NCI-H2196 (cell line): ENCODE data around the gene ZNF474.

Source experiments
- DNase-seq: peaks from one replicate; lab custom pipeline; 2025; ENCODE audit not compliant: unreplicated experiment; lab: John Stamatoyannopoulos, UW

ZNF474 gene

DNA sequence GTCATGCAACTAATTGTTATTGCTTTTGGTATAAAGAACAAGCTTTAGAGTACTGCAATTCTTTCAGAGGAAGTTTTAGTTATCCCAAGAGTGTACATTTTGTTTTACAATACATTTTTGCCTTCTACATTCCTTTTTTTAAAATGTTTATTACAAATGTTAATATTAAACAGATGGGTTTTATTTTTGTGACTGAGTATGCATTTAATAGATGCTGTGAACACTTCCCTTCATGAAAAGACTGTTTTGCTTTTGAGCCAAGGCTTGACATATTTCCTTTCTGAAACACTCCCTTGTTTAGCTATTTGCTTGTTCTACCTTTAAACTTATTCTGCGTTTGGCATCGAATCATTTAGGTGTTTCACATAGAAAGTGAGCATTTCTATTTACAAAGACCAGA lies 14.8 kb upstream of the ZNF474 start:
- DNase-seq: no peak

DNA sequence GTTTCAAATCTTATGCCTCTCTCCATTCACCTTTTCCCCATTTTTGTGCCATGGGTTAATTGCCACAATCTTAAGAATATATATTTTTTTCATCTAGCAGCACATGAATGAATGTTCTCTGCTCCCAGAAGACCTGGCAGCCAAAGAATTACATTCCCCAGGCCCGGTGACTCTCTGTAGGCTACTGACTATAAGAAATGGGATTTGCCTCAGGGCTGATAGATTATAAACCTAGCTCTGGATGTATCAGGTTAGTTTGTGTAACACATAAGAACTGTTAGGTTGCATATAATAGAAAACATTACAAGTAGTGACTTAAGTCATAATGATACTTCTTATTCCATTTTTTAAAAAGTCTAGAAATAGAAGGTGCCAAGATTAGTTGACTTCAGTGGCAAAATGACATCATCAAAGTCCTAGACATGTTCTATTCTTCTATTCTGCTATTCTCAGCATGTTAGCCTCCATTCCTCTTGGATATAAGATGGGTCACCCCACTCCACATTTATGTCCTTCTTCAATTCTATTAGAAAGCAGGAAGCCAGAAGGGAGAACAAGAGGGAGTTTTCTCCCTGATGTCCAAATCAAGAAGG lies 10.9 kb upstream of the ZNF474 start:
- DNase-seq: no peak

- DNase-seq: no peak
Measured at GRCh38 chr5:122119205-122119604, 10.1 kb upstream of the ZNF474 start.

DNA sequence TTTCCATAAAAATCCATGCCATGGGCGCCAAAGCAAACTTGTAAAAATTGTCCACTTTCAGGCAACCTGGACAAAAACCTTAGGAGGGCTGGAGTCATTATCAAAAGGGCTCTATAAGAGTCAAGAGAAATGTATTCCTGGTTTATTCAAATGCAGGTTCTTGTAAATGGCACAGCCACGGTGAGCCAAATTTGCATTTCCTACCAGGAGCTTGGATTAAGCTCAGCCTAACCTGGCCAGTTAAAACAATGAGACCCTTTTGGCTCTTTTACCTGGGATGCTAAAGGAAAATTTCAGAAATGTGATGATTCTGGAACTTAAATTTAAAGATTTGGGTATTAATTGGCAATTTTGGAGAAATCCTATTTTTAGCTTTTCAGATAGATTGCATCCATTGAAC lies 8.9 kb upstream of the ZNF474 start:
- DNase-seq: no peak

DNA sequence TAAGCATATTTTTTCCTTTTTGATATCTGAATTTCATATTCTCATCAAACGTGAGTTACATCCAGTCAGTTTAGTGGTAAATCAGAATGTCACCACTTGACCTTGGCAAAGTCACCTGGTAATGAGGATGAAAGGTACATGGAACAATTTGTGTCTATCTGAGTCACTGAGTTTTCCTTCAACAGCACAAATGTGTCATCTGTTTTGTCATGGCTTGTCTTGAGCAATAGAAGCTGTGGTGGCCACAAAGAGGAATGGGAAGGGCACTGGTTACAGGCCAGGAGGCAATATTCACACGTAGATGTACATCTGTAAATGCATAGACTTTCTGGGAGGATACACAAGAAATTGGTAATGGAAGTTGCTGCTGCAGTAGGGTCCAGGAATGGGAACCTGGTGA lies 8.4 kb upstream of the ZNF474 start:
- DNase-seq: no peak

GRCh38 chr5:122121479-122122465 lies 7.6 kb upstream of the ZNF474 start:
- no peak for DNase-seq

DNA sequence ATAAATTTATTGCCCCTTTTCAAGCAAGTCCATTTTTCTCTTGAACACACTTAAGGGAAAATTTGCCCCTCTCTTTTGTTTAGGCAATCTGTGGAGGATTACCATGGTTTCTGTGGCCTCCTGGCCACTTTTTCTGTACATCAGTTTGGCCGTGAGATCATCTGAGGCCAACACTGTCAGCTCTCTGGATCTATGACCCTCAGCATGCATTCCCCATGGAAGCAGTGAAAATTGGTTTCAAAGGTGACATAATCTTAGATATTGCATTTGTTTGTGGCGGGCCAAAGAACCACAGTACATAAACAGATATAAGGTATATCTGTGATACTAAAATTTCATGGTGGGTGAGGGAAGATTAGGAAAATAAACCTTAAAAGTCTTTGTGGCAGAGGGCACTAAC lies 4.6 kb upstream of the ZNF474 start:
- DNase-seq: no peak

DNA sequence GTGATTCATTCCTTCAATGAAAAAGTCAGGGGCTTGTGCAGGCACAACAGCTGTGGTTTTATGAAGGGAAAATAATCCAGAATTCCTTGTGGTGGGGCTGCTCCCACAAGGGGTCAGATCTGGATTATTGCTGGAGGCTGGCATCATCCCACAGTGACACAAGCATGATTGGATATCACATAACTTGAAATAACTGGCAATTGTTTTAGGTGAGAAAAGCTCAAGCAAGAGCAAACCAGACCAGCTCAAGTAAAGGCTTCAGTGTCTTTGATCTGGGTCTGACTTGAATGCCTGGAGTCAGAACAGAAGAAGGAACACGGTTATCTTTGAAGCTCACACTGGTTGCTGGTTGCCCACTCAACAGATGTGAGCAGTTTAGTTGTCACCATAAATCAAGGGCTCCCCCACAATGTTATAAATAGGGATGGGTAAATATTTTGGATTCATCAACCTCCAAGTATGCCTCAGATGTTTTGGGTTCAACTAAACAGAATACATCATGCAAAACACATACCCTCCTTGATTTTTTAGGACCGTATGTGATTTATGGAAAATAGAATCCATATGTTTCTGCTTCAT lies 3.1 kb upstream of the ZNF474 start:
- no peak for DNase-seq

- no peak for DNase-seq
Measured at GRCh38 chr5:122126756-122127321, 2.5 kb upstream of the ZNF474 start.

GRCh38 chr5:122130152-122130551 lies 806 bp downstream of the ZNF474 start:
- DNase-seq: no peak

DNA sequence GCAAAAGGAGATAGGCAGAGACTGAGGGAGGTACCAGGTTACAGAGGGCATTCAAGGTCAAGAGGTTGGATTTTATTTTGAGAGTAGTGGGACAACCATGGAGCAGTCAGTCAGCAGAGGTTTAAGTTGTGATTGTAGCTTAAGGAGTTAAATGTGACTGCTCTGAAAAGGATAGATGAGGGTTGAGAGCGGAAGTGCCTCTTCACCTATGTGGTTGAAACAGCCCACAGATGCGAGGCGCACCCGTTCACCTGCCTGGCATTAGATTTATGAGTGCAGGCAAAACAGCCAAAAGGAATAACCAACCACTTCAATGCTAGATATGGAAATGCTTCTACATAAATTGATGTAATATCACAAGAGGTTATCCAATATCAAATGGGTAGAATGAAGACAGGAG lies 8.4 kb downstream of the ZNF474 start:
- DNase-seq: no peak

GRCh38 chr5:122138356-122138755 lies 9.0 kb downstream of the ZNF474 start:
- DNase-seq: no peak

DNA sequence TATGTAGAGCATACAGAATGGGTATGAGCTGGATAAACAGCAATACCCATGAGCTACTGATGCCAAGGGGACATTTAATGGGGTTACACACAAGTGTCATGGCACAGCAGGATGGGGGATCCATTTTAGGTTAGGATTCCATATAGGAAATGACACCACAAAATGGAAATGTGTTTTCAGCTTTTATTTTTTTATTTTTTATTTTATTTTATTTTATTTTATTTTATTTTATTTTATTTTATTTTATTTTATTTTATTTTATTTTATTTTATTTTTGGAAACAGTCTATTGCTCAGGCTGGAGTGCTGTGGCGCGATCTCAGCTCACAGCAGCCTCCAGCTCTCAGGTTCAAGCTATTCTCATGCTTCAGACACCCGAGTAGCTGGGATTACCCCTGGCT lies 11.6 kb downstream of the ZNF474 start:
- no peak for DNase-seq

DNA sequence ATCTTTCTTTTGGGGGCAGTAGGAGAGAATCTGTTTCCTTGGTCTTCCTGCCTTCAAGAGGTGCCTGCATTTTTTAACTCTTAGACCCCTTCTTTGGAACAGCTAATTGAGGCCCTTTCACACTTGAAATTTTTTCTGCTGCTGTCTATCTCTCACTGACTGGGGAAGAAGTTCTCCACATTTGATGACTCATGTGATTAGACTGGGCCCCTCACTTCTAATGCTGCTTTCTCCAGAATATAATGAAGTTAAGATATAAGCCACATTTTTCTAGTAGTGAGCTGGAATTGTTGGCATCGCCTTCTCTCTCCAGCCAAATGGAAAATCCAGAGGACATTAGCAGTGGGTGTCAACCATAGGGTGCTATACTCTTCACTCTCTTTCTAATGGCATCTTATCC lies 12.4 kb downstream of the ZNF474 start:
- DNase-seq: no peak

DNA sequence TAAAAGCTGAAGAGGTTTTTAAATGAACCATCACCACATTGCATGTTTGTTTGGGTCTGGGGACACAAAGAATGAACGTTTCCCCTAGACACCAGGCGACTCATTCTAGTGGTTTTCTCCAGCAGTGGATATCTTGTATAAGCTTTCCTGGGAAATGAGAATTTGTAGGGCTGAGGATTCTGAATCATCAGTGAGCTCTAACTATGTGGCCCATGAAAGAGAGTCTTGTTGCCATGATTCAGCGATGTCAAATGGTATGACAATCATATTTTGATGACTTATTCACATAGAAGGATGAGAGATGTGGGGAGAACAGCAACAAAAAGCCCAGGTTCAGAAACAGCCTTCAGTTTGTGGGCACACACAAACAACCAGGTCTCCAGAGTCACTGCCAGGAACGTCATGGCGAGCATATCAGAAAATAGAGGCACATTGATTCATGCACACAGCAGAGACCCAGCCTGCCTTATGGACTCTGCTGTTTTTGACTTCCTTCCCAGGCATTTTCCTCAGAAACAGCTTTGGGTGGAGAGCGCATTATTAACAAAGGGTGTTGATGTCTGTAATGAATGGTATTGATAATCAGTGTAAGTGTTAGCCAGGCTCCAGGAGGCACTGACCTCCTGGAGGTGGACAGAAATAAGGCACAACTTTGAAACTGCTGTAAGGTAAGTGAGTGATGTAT lies 13.3 kb downstream of the ZNF474 start:
- no peak for DNase-seq

GRCh38 chr5:122144236-122144635 lies 14.9 kb downstream of the ZNF474 start:
- DNase-seq: no peak

DNA sequence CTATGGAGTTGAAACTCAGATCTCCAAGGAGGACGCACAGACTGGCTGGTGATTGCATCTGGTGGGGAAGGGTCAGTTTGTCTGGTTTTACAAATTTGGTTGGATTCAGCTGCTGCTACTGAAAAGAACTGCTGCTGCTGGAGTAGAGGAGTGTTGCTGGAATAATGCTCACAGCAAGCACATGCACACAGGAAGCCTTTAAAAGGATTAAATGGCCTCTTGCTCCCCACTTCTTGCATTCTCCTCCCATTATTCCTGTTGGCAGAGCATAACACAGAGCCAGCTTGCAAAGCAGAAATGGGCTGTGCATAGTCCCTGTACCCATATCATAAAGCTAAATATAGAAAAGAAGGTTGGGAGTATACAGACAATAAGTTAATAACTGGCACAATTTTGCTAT lies 16.6 kb downstream of the ZNF474 start:
- DNase-seq: no peak

DNA sequence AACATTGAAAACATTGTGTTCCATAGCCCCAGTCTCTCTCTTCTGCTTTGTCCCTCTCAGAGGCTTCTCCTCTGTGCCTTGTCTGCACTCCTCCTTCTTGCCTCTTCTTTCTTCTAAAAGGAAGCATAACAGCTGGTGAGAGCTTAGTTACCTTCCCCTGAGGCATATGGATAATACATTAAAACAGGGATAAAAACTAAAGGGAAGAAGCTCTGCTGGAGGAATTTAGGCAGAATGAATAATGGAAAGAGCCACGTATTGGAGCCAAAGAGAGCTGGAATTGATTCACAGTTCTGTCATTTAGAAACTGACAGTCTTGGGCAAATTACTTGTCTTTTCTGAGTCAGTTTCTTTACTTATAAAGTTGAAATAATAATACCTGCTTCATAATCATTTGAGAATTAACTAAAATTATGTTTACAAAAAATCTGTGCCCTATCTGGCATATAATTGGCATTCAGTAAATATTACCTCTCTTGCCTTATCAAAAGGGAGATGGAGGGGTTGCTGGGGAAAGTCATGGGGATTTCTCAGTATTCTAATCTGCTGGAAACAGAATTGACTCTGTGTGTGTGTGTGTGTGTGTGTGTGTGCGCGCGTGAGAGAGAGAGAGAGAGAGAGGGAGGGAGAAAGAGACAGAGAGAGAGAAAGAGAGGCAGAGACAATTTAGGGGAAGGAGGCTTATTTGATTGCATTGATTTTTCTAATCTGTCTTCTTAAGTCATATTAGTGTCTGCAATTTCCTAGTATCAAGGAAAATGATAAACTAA lies 20.2 kb downstream of the ZNF474 start:
- DNase-seq: no peak

GRCh38 chr5:122150215-122150614 lies 20.9 kb downstream of the ZNF474 start:
- no peak for DNase-seq

DNA sequence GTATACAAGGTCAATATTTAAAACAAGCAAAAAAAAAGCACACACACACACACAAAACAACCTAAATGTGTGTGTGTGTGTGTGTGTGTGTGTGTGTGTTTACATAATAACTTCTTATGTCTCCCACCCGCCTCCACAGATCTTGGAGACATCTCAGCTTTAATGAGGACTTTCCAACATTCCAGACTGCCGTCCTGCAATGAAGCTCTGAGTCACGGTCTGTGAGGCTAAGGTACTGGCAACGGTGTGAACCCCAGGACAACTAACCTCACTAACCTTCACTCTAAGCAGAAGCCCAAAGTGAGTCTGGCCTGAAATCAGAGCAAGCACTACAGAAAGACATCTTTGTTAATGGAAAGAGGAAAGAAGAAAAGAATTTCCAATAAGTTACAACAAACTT lies 22.3 kb downstream of the ZNF474 start:
- DNase-seq: no peak
